Calu3 (cell line): ENCODE measurements around the gene ATOH8. TPM values are rescaled to one million over a fixed set of nuclear protein-coding genes. Genes with fewer than 3 reads are reported as not detected.

Source experiments
- BruUV-seq: library from RNA; stranded (reverse); fragments of 400-500 nt; replicated peaks from 2 replicates; lab custom pipeline; 2021; lab: Mats Ljungman, UMichigan
- CTCF ChIA-PET: fragments of 300-600 bp; sonication (Branson Sonifier 250); formaldehyde crosslinking; loops from one replicate; lab custom pipeline; 2022; ENCODE audit warnings: antibody characterized with exemption; lab: Charles Lee
- DNase-seq: peaks from one replicate; pipeline ENCODE4 v3.0.0; 2022
- H3K27ac Mint-ChIP-seq: one replicate; pipeline ENCODE4 v1.8.0; 2022; ENCODE audit warnings: mixed read lengths; ENCODE audit not compliant: unreplicated experiment
- H3K27me3 Mint-ChIP-seq: one replicate; pipeline ENCODE4 v1.8.0; 2022; ENCODE audit warnings: mixed read lengths; ENCODE audit not compliant: unreplicated experiment
- H3K36me3 Mint-ChIP-seq: one replicate; pipeline ENCODE4 v1.8.0; 2022; ENCODE audit warnings: mild to moderate bottlenecking, moderate library complexity, mixed read lengths; ENCODE audit not compliant: insufficient read depth, unreplicated experiment
- H3K4me1 Mint-ChIP-seq: one replicate; pipeline ENCODE4 v1.8.0; 2022; ENCODE audit warnings: mild to moderate bottlenecking, low read depth, mixed read lengths; ENCODE audit not compliant: unreplicated experiment
- H3K4me3 Mint-ChIP-seq: one replicate; pipeline ENCODE4 v1.8.0; 2022; ENCODE audit warnings: mild to moderate bottlenecking, low read depth, moderate library complexity, mixed read lengths; ENCODE audit not compliant: unreplicated experiment
- H3K9me3 Mint-ChIP-seq: one replicate; pipeline ENCODE4 v1.8.0; 2022; ENCODE audit warnings: low read depth, mixed read lengths; ENCODE audit not compliant: unreplicated experiment
- CTCF ChIP-seq: fragments of 200-600 bp; IDR thresholded peaks from one replicate; pipeline ENCODE4 v1.8.0; 2022; ENCODE audit warnings: antibody characterized with exemption; ENCODE audit not compliant: unreplicated experiment
- intact Hi-C: fragments of 100-400 bp; cut with micrococcal nuclease; formaldehyde crosslinking; loops from one replicate; pipeline ENCODE4 v1.10.0; 2022; ENCODE audit not compliant: unreplicated experiment
- total RNA-seq: library from RNA; stranded (reverse); gene quantifications from 2 replicates; pipeline ENCODE4 v1.2.3, GENCODE V29; 2022

ATOH8 gene
- total RNA-seq, 1 experiment from 2014 or later: 0.19 TPM

GRCh38 chr2:85734942-85735608 is 18.7 kb upstream of the ATOH8 start:
- TF ChIP-seq CTCF: no peak
- H3K4me1 Mint-ChIP-seq: no peaks in the 10 kb centered on the region
- no peak overlapping the region for H3K4me3 Mint-ChIP-seq
- DNase-seq: no peak
- H3K36me3 Mint-ChIP-seq: no peaks in the 10 kb centered on the region
- no peak overlapping the region for H3K27ac Mint-ChIP-seq
- intact Hi-C loops: no loop called here
- no peaks in the 10 kb centered on the region for H3K9me3 Mint-ChIP-seq
- CTCF ChIA-PET: no interaction called here
- no TSS peak for BruUV-seq
- H3K27me3 Mint-ChIP-seq: no peaks in the 10 kb centered on the region

GRCh38 chr2:85735691-85736090 is 18.1 kb upstream of the ATOH8 start:
- H3K27ac Mint-ChIP-seq: no peak overlapping the region
- DNase-seq: no peak
- BruUV-seq: no TSS peak
- H3K4me1 Mint-ChIP-seq: peaks cover 1% of the 10 kb centered on the region
- CTCF ChIA-PET: no interaction called here
- TF ChIP-seq CTCF: no peak
- H3K36me3 Mint-ChIP-seq: no peaks in the 10 kb centered on the region
- H3K9me3 Mint-ChIP-seq: no peaks in the 10 kb centered on the region
- H3K27me3 Mint-ChIP-seq: no peaks in the 10 kb centered on the region
- H3K4me3 Mint-ChIP-seq: no peak overlapping the region
- intact Hi-C loops: no loop called here

DNA sequence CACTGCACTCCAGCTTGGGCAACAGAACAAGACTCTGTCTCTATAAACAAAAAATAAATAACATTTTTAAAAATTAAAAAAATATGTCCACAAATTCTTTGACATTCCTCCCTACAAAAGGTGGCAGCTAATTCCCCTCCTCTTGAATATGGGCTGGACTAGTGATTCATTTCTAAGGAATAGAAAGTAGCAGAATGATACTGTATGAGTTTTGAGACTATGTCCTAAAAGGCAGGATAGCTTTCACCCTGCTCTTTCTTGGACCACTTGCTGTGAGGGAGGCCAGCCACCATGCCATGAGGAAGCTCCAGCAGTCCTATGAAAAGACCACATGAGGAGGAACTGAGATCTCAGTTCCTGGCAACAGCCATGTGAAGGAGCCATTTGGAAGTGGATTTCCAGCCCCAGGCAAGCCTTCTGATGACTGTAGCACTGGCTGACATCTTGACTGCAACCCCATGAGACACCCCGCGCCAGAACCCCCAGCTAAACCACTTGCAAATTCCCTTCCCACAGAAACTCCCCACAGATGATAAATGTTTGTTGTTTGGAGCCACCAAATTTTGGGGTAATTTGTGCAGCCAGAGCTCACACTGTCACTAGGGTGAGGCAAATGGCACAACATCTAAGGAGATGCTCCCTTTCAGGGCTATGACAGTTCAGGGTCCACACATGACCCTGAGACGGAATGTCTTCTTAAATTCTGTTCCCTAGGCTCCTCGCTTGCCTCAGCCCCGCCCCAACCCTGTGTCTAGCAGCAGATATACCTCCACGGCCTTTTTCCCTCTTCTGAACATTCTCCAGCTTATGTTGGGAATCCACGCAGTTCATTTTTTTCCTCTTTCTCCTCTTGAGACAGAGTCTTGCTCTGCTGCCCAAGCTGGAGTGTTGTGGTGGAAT is 17.1 kb upstream of the ATOH8 start:
- no peak overlapping the region for H3K4me3 Mint-ChIP-seq
- BruUV-seq: no TSS peak
- peaks cover 4% of the 10 kb centered on the region for H3K36me3 Mint-ChIP-seq
- peaks cover 11% of the 10 kb centered on the region for H3K4me1 Mint-ChIP-seq
- no peak for DNase-seq
- no peaks in the 10 kb centered on the region for H3K9me3 Mint-ChIP-seq
- no peak overlapping the region for H3K27ac Mint-ChIP-seq
- TF ChIP-seq CTCF: no peak
- CTCF ChIA-PET: interaction anchor here (0.8 to 1.6 kb wide), 2 partner anchors 13 to 14 kb away, joined by 3 read pairs; no protein-coding TSS in a partner anchor
- no peaks in the 10 kb centered on the region for H3K27me3 Mint-ChIP-seq
- intact Hi-C loops: no loop called here

GRCh38 chr2:85737481-85737880 is 16.3 kb upstream of the ATOH8 start:
- no peak for TF ChIP-seq CTCF
- BruUV-seq: no TSS peak
- no peak overlapping the region for H3K27ac Mint-ChIP-seq
- no peak overlapping the region for H3K4me3 Mint-ChIP-seq
- CTCF ChIA-PET: interaction anchor here (0.8 to 1.6 kb wide), 2 partner anchors 12 to 13 kb away, joined by 3 read pairs; no protein-coding TSS in a partner anchor
- no peaks in the 10 kb centered on the region for H3K27me3 Mint-ChIP-seq
- intact Hi-C loops: no loop called here
- H3K36me3 Mint-ChIP-seq: peaks cover 12% of the 10 kb centered on the region
- no peak for DNase-seq
- H3K4me1 Mint-ChIP-seq: peaks cover 19% of the 10 kb centered on the region
- H3K9me3 Mint-ChIP-seq: no peaks in the 10 kb centered on the region
